Activated gamma-delta T cell treated with Interleukin-2 at 50 U/mL for 16 hours (primary cell): ENCODE measurements around the gene ZNF470.

ENCODE experiments used
- DNase-seq: peaks from one replicate; pipeline ENCODE4 v3.0.0-alpha.2; 2020

The ZNF470 gene

DNA sequence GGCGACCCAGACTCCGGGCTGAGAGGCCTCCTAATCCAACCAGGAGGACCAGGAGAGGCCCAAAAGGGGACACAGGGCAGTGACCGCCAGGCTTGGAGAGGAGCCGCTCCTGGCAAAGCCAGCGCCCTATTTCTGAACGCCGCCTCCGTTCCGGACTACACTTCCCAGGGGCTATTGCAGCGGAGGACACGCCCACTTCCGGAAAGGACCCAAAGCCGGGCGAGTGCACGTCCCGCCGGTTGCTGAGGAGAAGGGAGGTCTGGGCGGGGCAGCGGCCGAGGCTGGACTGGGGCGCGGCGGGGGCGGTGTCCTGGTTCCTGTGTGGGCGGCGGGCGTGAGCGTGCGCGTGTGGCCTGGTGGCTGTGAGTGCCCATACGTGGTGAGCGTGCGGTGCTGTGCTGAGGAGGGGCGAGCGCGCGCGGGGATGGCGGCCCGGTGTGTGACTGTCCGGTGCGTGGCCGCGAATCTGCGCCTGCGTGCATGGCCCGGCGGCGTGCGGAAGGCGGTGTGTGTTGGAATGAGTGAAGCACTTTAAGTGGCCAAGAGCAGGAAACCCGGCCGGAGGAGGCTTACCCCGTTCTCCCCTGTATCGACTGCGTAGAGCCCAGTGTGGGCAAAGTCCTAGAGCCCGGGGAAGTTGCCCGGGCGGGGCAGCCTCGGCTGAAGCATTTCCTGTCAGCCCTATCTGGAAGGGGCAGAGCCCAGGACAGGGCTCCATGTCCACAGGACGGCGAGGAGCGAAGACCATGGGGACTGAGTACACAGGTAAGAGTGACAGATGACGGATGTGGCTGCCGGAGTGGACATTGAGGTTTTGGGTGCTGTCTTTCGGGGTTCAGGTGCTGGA is at the start of gene ZNF470:
Gene ZNF470, plus strand, starts transcription at position 195 of the 847 bp plus-strand sequence. CDS start 2,844 bp downstream, outside the sequence.
- DNase-seq = peak; percentile 86

- no peak for DNase-seq
Measured at GRCh38 chr19:56525214-56525860, 41.9 kb upstream of the ZNF470 start.

DNA sequence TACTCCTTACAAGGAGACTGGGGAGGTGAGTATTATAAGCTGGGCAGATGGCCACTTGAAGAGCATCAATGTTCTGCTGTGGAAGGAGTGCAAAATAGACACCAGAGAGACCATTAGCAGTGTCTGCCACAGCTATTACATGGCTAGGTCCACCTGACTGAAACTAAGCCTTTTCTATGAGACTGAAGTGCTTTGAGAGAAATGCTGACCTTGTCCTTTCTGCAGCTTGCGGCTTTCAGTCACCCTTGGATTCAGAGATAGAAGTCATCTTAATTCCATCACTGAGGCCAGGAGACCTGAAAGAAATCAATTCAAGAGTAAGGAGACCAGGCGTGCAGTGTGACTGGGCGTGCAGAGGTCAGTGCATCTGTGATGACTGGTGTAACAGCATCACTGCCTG is 29.8 kb upstream of the ZNF470 start:
- no peak for DNase-seq

- DNase-seq = peak; percentile 82
Measured at GRCh38 chr19:56538254-56538760, 29.0 kb upstream of the ZNF470 start.

- DNase-seq = no peak
Measured at GRCh38 chr19:56538761-56539263, 28.5 kb upstream of the ZNF470 start, which contains the start of gene ZFP28. TSS of gene ZFP28 (plus strand) at chr19:56538948. CDS start at chr19:56539019, 71 bp downstream.

DNA sequence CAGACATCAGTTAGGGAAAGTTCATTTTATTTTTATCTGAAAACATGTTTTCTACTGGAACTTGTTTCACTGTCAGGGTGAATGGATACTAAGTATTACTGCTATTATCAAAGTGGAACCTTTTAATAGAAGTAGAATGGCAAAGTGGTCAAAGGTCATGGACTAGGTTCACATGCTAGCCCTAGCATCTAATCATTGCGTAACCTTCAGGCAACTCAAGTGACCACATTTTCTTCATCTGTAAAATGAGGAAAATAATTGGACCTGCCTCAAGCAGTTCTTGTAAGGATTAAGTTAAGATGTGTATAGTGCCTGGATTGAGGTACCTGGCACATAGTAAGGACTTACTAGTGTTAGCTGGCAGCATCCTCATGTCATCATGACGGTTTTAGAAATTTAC is 23.5 kb upstream of the ZNF470 start:
- DNase-seq = no peak

- no peak for DNase-seq
Measured at GRCh38 chr19:56547535-56547934, 19.7 kb upstream of the ZNF470 start.

- no peak for DNase-seq
Measured at GRCh38 chr19:56554272-56554869, 12.9 kb upstream of the ZNF470 start.

DNA sequence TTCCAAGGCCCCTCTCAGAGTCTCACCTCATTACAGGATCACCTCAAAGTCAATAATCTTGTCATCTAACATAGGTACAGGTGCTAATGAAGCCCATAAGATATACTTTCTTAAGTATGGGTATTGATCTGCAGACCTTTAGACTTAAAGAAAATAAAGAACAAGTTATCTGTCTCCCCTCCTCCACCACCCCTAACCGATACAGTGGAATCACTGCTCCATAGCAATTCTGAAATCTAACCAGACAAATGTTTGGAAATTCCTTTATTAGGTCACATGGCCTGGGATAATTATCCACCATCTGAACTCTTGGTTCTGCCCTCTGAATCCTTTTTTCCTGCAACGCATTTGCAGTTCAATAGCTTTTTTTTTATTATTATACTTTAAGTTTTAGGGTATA is 4.5 kb upstream of the ZNF470 start:
- no peak for DNase-seq

DNA sequence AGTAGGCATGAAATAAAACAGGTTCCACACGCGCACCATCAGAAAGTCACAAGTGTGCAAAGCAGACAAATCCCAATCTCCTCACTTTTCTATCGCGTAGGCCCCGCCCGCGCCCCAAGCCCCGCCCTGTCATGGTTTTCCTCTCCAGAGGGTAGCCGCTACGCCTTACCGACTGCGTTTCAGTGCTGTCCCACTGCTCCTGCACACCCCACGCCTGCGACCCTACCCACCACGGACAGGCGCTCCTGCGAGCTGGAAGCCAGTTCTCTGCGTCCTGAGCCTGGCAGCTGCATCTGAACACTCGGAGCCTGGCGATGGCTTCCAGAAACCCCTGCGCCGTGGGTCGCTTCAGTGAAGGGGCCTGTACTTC is 379 bp upstream of the ZNF470 start:
- DNase-seq = peak; percentile 17

DNA sequence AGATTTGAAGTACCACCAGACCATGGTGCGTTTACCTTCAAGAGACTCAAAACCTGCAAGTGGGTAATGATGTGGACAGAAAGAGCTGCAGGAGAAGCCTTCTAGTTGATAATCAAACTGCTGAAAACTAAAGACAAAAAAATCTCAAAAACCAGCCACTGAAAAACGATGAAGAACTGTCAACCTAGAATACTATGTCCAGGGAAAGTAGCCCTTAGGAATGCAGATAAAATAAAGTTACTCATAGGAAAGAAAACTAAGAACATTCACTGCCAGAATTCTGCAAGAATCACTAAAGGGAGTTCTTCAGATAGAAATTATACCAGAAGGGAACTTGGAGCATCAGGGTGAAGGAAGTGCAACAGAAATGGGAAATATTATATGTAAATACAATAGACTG is 5.3 kb downstream of the ZNF470 start:
- DNase-seq = no peak

GRCh38 chr19:56573914-56574313 is 6.6 kb downstream of the ZNF470 start:
- no peak for DNase-seq

GRCh38 chr19:56577719-56578602 is 10.7 kb downstream of the ZNF470 start:
- DNase-seq = no peak

- no peak for DNase-seq
Measured at GRCh38 chr19:56594446-56594782, 27.1 kb downstream of the ZNF470 start.

GRCh38 chr19:56594783-56595547 is 27.7 kb downstream of the ZNF470 start, which contains the start of gene ZNF71:
TSS of gene ZNF71 (plus strand) at chr19:56595302. CDS start at chr19:56601559, 6,257 bp downstream.
- DNase-seq = peak; percentile 84

DNA sequence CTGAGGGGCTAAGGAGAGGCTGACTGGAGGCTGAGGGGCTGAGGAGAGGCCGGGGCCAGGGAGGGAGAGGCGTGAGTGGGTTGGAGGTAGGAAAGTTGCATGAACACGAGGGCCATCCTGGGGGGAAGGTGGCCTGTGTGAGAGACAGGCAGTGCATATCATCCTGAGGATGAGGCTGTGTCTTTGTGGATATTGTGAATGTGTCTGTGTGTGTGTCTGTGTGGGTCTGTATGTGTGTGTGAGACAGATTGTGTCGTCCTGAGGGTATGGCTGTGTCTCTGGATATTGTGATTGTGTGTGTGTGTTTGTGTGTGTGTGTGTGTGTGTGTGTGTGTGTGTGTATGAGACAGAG is 28.3 kb downstream of the ZNF470 start:
- no peak for DNase-seq

GRCh38 chr19:56596676-56597075 is 29.4 kb downstream of the ZNF470 start:
- DNase-seq = no peak

DNA sequence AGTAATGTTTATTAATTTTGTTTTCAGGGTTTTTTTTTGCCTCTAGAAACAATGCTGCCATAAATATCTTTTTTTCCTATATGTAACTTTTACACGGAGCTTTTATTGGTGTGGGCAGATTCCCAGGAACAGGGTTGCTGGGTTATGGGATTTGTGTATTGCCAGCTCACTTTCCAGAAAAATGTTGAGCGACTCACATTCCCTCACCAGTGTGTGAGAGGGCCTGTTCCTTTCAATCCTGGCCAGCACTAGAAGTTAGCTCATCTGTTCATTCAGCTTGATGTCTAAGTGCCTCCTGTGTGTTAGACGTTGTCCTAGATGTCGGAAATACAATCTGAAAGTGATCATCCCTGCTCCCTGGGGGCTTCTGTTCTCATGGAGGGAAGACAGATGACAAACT is 30.4 kb downstream of the ZNF470 start:
- no peak for DNase-seq

DNA sequence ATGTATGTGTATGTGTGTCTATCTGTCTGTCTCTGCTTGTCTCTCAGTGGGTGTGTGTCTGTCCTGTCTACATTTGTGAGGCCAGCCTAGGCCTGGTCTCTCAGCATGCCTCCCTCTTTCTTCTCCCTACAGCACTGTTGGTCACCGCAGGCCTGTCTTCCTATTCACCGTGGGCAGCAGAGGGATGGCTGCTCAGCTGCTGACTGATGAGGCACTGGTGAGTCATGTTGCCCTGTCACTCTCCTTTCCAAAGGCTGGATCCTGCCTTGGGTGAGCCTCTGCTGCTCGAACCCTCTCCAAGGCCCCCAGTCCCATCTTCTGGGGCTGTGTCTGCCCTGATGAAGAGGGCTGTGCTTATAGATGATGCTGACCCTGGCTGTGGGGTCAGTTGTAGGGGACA is 34.1 kb downstream of the ZNF470 start:
- no peak for DNase-seq

GRCh38 chr19:56603829-56604228 is 36.6 kb downstream of the ZNF470 start:
- DNase-seq = no peak

DNA sequence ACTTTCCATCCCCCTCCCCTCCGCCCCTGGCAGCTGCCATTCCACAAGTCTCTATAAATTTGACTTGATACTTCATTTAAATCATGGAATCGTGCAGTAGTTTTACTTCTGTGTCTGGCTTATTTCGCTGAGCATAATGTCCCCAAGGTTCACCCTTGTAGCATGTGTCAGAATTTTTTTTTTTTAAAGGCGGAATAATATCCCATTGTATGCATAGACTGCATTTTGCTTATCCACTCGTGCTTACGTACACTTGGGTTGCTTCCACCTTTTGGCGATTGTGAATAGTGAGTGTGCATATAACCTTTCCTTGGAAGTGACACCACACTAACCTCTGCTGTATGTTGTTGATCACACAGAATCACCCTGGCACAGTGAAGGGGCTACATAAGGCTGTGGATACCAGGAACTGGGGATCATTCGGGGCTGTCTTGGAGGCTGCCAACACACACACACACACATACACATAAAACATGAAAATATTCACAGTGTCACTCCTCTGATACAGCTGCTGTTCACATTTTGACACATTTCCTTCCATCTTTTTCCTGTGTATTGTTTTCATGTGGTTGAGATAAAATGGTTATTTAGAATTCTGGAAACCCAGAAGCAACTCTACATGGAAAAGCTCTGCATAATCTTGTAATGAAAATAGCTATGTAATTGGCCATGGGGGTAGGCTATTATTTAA is 41.2 kb downstream of the ZNF470 start:
- no peak for DNase-seq
